BLaER1 (cell line): Measurements from ENCODE around the gene GOLGA8O.
"Not testable (repeated sequence)": the region's sequence is repeated elsewhere in the genome, so short reads cannot be mapped to it uniquely, and the experiment has no call there.

ENCODE experiments used
- H3K27ac ChIP-seq: shearing (Covaris generic); formaldehyde crosslinking; 2 replicates; pipeline ENCODE4 v1.8.1; 2022
- H3K27me3 ChIP-seq: shearing (Covaris generic); formaldehyde crosslinking; 2 replicates; pipeline ENCODE4 v1.8.1; 2022
- H3K36me3 ChIP-seq: shearing (Covaris generic); formaldehyde crosslinking; 2 replicates; pipeline ENCODE4 v1.8.1; 2022
- H3K4me1 ChIP-seq: shearing (Covaris generic); formaldehyde crosslinking; 2 replicates; pipeline ENCODE4 v1.8.1; 2022
- H3K4me2 ChIP-seq: shearing (Covaris generic); formaldehyde crosslinking; 2 replicates; pipeline ENCODE4 v1.8.1; 2022
- H3K4me3 ChIP-seq: shearing (Covaris generic); formaldehyde crosslinking; 2 replicates; pipeline ENCODE4 v1.8.1; 2022
- H3K9ac ChIP-seq: shearing (Covaris generic); formaldehyde crosslinking; 2 replicates; pipeline ENCODE4 v1.8.1; 2022
- H3K9me3 ChIP-seq: shearing (Covaris generic); formaldehyde crosslinking; 2 replicates; pipeline ENCODE4 v1.8.1; 2022
- H4K20me1 ChIP-seq: shearing (Covaris generic); formaldehyde crosslinking; 2 replicates; pipeline ENCODE4 v1.8.1; 2022

GOLGA8O gene

GRCh38 chr15:32455534-32455933 is at the start of gene GOLGA8O:
Gene GOLGA8O (minus strand): TSS chr15:32455634. CDS start chr15:32455536, 98 bp downstream.
- H3K36me3 ChIP-seq, H4K20me1 ChIP-seq, H3K27me3 ChIP-seq, H3K9ac ChIP-seq, H3K4me3 ChIP-seq, H3K4me1 ChIP-seq, H3K9me3 ChIP-seq, H3K27ac ChIP-seq, H3K4me2 ChIP-seq: not testable (repeated sequence)

- not testable (repeated sequence) for H3K4me3 ChIP-seq, H3K9me3 ChIP-seq, H3K4me1 ChIP-seq, H3K27ac ChIP-seq, H3K9ac ChIP-seq, H3K36me3 ChIP-seq, H3K27me3 ChIP-seq, H3K4me2 ChIP-seq, H4K20me1 ChIP-seq
Measured at GRCh38 chr15:32504152-32504811, 48.8 kb upstream of the GOLGA8O start.

- H3K4me1 ChIP-seq, H3K4me3 ChIP-seq, H3K4me2 ChIP-seq, H3K27me3 ChIP-seq, H3K9ac ChIP-seq, H4K20me1 ChIP-seq, H3K36me3 ChIP-seq, H3K9me3 ChIP-seq, H3K27ac ChIP-seq: not testable (repeated sequence)
Measured at GRCh38 chr15:32502946-32503345, 47.5 kb upstream of the GOLGA8O start.

DNA sequence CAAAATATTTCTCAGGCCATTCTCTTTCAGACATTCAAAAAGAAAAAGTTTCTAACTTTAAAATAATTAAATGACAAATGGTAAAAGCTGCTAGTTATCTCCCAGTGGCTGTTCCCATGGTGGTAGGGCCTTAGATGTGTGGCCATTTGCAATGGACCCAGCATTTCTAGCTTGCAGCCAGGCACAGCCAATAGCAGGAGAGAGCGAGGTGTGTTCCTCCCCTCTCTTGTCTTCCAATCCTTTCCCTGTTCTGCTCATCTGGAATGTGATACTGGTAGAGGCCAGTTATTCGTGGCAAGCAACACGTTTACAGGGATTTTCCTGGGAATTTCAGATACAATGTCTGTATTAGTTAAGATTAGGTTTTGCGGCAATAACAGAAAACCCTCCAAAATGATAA is 37.3 kb upstream of the GOLGA8O start:
- not testable (repeated sequence) for H3K27ac ChIP-seq, H4K20me1 ChIP-seq, H3K4me3 ChIP-seq, H3K4me1 ChIP-seq, H3K27me3 ChIP-seq, H3K9ac ChIP-seq, H3K36me3 ChIP-seq, H3K4me2 ChIP-seq, H3K9me3 ChIP-seq

- not testable (repeated sequence) for H3K27me3 ChIP-seq, H3K9me3 ChIP-seq, H3K9ac ChIP-seq, H4K20me1 ChIP-seq, H3K4me1 ChIP-seq, H3K4me3 ChIP-seq, H3K4me2 ChIP-seq, H3K27ac ChIP-seq, H3K36me3 ChIP-seq
Measured at GRCh38 chr15:32486474-32486873, 31.0 kb upstream of the GOLGA8O start.

GRCh38 chr15:32483377-32483776 is 27.9 kb upstream of the GOLGA8O start:
- not testable (repeated sequence) for H3K9ac ChIP-seq, H3K9me3 ChIP-seq, H3K27me3 ChIP-seq

DNA sequence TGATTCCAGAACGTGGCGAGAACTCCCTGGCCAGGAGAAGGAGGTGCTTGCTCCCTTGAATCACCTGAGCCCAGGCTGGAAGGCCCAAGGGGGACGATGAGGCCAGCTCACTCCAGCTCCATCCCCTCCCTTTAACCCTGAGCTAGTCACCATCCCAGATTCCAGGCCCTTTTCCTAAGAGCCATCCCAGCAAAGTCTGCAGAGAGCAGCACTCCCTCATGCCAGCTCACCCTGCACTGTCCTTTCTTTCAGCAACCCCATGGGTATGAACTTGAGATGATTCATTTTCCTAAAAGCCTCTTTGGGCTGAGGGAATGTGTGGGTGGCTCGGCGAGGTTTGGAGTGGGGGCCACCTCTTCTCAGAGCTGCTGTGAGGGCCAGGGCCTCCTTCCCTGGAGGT is 26.2 kb upstream of the GOLGA8O start:
- H3K4me3 ChIP-seq, H3K9ac ChIP-seq, H4K20me1 ChIP-seq, H3K9me3 ChIP-seq, H3K4me1 ChIP-seq, H3K27me3 ChIP-seq, H3K4me2 ChIP-seq, H3K36me3 ChIP-seq, H3K27ac ChIP-seq: not testable (repeated sequence)

More at GRCh38 chr15:32483377-32483776, 27.9 kb upstream of the GOLGA8O start:
- H3K4me1 ChIP-seq, H3K27ac ChIP-seq, H3K36me3 ChIP-seq, H4K20me1 ChIP-seq, H3K4me2 ChIP-seq, H3K4me3 ChIP-seq: not testable (repeated sequence)

- not testable (repeated sequence) for H3K4me2 ChIP-seq, H3K36me3 ChIP-seq, H3K9ac ChIP-seq, H3K27ac ChIP-seq, H4K20me1 ChIP-seq, H3K4me1 ChIP-seq, H3K27me3 ChIP-seq, H3K9me3 ChIP-seq, H3K4me3 ChIP-seq
Measured at GRCh38 chr15:32468076-32468475, 12.6 kb upstream of the GOLGA8O start.

GRCh38 chr15:32440445-32440977 is 14.9 kb downstream of the GOLGA8O start:
- H3K36me3 ChIP-seq, H3K4me2 ChIP-seq, H3K9ac ChIP-seq, H3K4me1 ChIP-seq, H3K9me3 ChIP-seq, H3K4me3 ChIP-seq, H3K27ac ChIP-seq, H3K27me3 ChIP-seq, H4K20me1 ChIP-seq: not testable (repeated sequence)

DNA sequence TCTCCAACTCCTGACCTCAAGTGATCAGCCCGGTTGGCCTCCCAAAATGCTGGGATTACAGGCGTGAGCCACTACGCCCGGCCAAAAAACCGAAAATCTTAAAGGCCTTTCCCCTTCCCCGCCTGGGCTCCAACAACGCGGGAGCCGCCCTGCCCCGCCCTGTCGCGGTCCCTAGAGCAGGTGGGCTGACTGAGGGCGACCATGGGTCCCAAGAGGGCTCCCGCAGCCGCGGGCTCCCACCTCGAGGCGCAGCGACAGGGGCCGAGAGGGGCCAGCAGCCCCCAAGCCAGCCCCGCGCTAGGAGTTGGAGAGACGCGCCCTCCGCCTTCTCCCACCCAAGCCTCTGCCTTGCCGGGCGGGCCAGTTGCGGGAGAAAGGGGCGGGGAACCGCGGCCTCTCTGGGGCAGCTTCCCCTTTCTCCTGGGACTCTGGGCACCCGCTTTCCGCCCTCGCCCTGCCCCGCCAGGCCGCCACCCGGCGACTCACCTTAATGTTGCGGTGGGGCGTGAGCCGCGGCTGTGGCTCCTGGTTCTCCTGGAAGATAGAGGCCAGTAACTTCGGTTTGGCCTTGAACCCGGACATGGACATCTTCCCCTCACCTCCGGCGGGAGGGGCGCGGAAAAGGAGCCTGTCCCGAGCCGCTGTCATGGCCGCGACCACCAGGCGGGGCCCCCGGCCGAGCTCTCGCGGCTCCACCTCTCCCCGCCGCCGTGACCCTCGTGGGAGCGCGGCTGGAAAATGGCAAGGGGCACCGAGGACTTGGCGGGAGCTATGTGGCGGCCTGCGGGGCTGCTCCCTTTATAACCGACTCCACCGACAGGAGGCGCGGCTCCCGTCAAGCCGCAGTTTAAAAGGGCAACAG is 21.1 kb downstream of the GOLGA8O start:
- H3K27me3 ChIP-seq, H3K9ac ChIP-seq, H3K4me3 ChIP-seq, H3K4me2 ChIP-seq, H3K9me3 ChIP-seq, H4K20me1 ChIP-seq, H3K36me3 ChIP-seq, H3K4me1 ChIP-seq, H3K27ac ChIP-seq: not testable (repeated sequence)

- H3K4me1 ChIP-seq, H3K9me3 ChIP-seq, H3K4me3 ChIP-seq, H3K27me3 ChIP-seq, H3K9ac ChIP-seq, H4K20me1 ChIP-seq, H3K4me2 ChIP-seq, H3K36me3 ChIP-seq, H3K27ac ChIP-seq: not testable (repeated sequence)
Measured at GRCh38 chr15:32427635-32428034, 27.8 kb downstream of the GOLGA8O start.

GRCh38 chr15:32426511-32426910 is 28.9 kb downstream of the GOLGA8O start:
- H3K36me3 ChIP-seq, H3K4me1 ChIP-seq, H3K27ac ChIP-seq, H3K27me3 ChIP-seq, H3K9ac ChIP-seq, H3K9me3 ChIP-seq, H4K20me1 ChIP-seq, H3K4me2 ChIP-seq, H3K4me3 ChIP-seq: not testable (repeated sequence)

- not testable (repeated sequence) for H3K4me3 ChIP-seq, H3K36me3 ChIP-seq, H3K9ac ChIP-seq, H4K20me1 ChIP-seq, H3K4me2 ChIP-seq, H3K27me3 ChIP-seq, H3K9me3 ChIP-seq, H3K4me1 ChIP-seq, H3K27ac ChIP-seq
Measured at GRCh38 chr15:32407903-32408302, 47.5 kb downstream of the GOLGA8O start.

GRCh38 chr15:32403192-32403591 is 52.2 kb downstream of the GOLGA8O start, which contains the start of gene GOLGA8K:
Gene GOLGA8K (minus strand): TSS chr15:32403292. CDS start chr15:32403194, 98 bp downstream.
- H3K9ac ChIP-seq, H3K4me3 ChIP-seq, H4K20me1 ChIP-seq, H3K36me3 ChIP-seq, H3K4me1 ChIP-seq, H3K27ac ChIP-seq, H3K27me3 ChIP-seq, H3K9me3 ChIP-seq, H3K4me2 ChIP-seq: not testable (repeated sequence)

GRCh38 chr15:32396522-32396921 is 58.9 kb downstream of the GOLGA8O start:
- not testable (repeated sequence) for H3K9ac ChIP-seq, H3K27ac ChIP-seq, H3K36me3 ChIP-seq, H3K4me2 ChIP-seq, H3K9me3 ChIP-seq, H3K4me3 ChIP-seq, H4K20me1 ChIP-seq, H3K27me3 ChIP-seq, H3K4me1 ChIP-seq
